K562 (cell line): ENCODE data around the gene HBB. TPM values are rescaled to one million over a fixed set of nuclear protein-coding genes. Genes with fewer than 3 reads are reported as not detected.

Experiments used
- ETV5 ChIP-seq: sonication (generic); formaldehyde crosslinking; IDR thresholded peaks from 2 replicates; pipeline ENCODE4 v1.4.0; 2020; ENCODE audit warnings: low read depth, mild to moderate bottlenecking, missing genetic modification reagents
- GTF2B ChIP-seq: IDR thresholded peaks from 2 replicates; pipeline ENCODE4 v1.6.1; 2011; ENCODE audit not compliant: insufficient read length; ENCODE audit errors: extremely low read depth
- IRF9 ChIP-seq: fragments of 450-650 bp; IDR thresholded peaks from 2 replicates; pipeline ENCODE4 v1.6.1; 2016; ENCODE audit warnings: missing biosample characterization, missing genetic modification characterization
- KDM2B ChIP-seq: fragments of 250-450 bp; sonication (Bioruptor Pico); IDR thresholded peaks from 2 replicates; pipeline ENCODE4 v1.8.0; 2021; ENCODE audit warnings: mild to moderate bottlenecking, moderate library complexity
- MYNN ChIP-seq, 2 experiments: sonication (generic); formaldehyde crosslinking in 1 of 2; IDR thresholded peaks; 2 replicates each; pipeline versions ENCODE4 v1.5.0 to v1.6.1; 2016 to 2020; ENCODE audit warnings: antibody characterized with exemption in 1 of 2, missing genetic modification reagents in 1 of 2
- POLR3A ChIP-seq: IDR thresholded peaks from 2 replicates; pipeline ENCODE4 v1.6.1; 2011; ENCODE audit warnings: borderline replicate concordance, mild to moderate bottlenecking, moderate library complexity; ENCODE audit not compliant: insufficient read length, insufficient read depth; ENCODE audit errors: extremely low read depth
- RCOR1 ChIP-seq, 2 experiments: IDR thresholded peaks; 2 replicates each; pipeline ENCODE4 v1.6.1; 2012; ENCODE audit warnings: low read depth in 2 of 2, low read length in 2 of 2, borderline replicate concordance in 1 of 2, improper control_type of control experiment in 1 of 2
- SMARCC2 ChIP-seq: fragments of 450-650 bp; IDR thresholded peaks from 2 replicates; pipeline ENCODE4 v1.6.1; 2017; ENCODE audit warnings: antibody characterized with exemption, moderate library complexity, mild to moderate bottlenecking, low read depth
- TEAD4 ChIP-seq, 2 experiments: sonication (generic) in 1 of 2; formaldehyde crosslinking in 1 of 2; IDR thresholded peaks; 2 replicates each; pipeline versions ENCODE4 v1.6.1 to v1.8.0; 2012 to 2022; ENCODE audit warnings: borderline replicate concordance in 1 of 2, inconsistent platforms in 1 of 2, low read length in 1 of 2, mild to moderate bottlenecking in 1 of 2, missing genetic modification reagents in 1 of 2
- ZBTB5 ChIP-seq: fragments of 450-650 bp; IDR thresholded peaks from 2 replicates; pipeline ENCODE4 v1.6.1; 2017; ENCODE audit warnings: antibody characterized with exemption
- ZNF407 ChIP-seq: fragments of 450-650 bp; IDR thresholded peaks from 2 replicates; pipeline ENCODE4 v1.6.1; 2016; ENCODE audit warnings: low read depth
- ZNF445 ChIP-seq: fragments of 250-450 bp; sonication (Bioruptor Pico); IDR thresholded peaks from 2 replicates; pipeline ENCODE4 v1.4.0; 2020; ENCODE audit warnings: low read depth, mild to moderate bottlenecking, moderate library complexity
- polyA plus RNA-seq, 8 experiments: library from polyadenylated mRNA; depleted of rRNA in 4 of 8; stranded (reverse) in 5 of 8; unstranded in 3 of 8; fragments of >200 nt; fragmentation: Nextera tagmentation in 2 of 8; fragmentation: Illumina TruSeq in 1 of 8; extraction: Ambion mirVana in 2 of 8; extraction: Trizol in 1 of 8; gene quantifications; 2 replicates each; pipeline versions ENCODE4 v1.2.1 to v1.2.3, GENCODE V29; 2011 to 2014; ENCODE audit warnings: inconsistent platforms in 1 of 8, missing spikeins in 1 of 8
- total RNA-seq, 7 experiments: library from RNA; depleted of rRNA in 6 of 7; stranded (reverse); fragments of >200 nt in 6 of 7; fragmentation: Illumina TruSeq in 2 of 7; extraction: Trizol in 2 of 7; gene quantifications; 2 replicates each; pipeline versions ENCODE4 v1.2.1 to v1.2.3, GENCODE V29; 2011 to 2021; ENCODE audit warnings: low replicate concordance in 1 of 7

HBB gene
- total and polyA plus RNA-seq, 9 of the 15 experiments (the other 6 are each of a cell fraction or from before 2014, with no cell fraction given), result 0.33 to 3.4 (median 1.2) TPM; not detected in 2

GRCh38 chr11:5232176-5232575, 5.3 kb upstream of the HBB start (continued):
- no peak for TF ChIP-seq ZBTB5
- TF ChIP-seq TEAD4 (IDR thresholded peaks at IDR 0.05; ENCODE audit: low read length), result peak; percentile 18; the same call in 1 of the 2 replicates
- no peak for TF ChIP-seq TEAD4 (CRISPR knock-in tag; IDR thresholded peaks at IDR 0.05; ENCODE audit: borderline replicate concordance)
- TF ChIP-seq POLR3A, result no peak
- TF ChIP-seq GTF2B, result no peak
- no peak for TF ChIP-seq IRF9 (tag)
- TF ChIP-seq RCOR1 (IDR thresholded peaks at IDR 0.05; ENCODE audit: borderline replicate concordance in 1 of 2, low read depth in 2 of 2, low read length in 2 of 2), result peak in 1 of 2 experiments; percentile 56; a peak in 1 of 4 replicates
- TF ChIP-seq SMARCC2, result no peak
- TF ChIP-seq KDM2B (CRISPR knock-in tag), result no peak
- TF ChIP-seq ETV5 (CRISPR knock-in tag), result no peak
- no peak for TF ChIP-seq ZNF407
- TF ChIP-seq ZNF445 (CRISPR knock-in tag), result no peak
- no peak for TF ChIP-seq MYNN (IDR thresholded peaks at IDR 0.05)
- no peak for TF ChIP-seq MYNN (CRISPR knock-in tag; IDR thresholded peaks at IDR 0.05)
